SIG-M5 treated with dmso at 0.1 percent for 504 hours (cell line): ENCODE measurements around the gene COL5A1.
A peak's percentile ranks its signal among the peaks of the same experiment; 100 is the strongest.

Experiments used
- DNase-seq: peaks from one replicate; lab custom pipeline; 2025; ENCODE audit not compliant: unreplicated experiment; lab: John Stamatoyannopoulos, UW

The COL5A1 gene

GRCh38 chr9:134782921-134783698, 141.5 kb downstream of the COL5A1 start:
- DNase-seq = no peak

GRCh38 chr9:134783699-134784039, 142.1 kb downstream of the COL5A1 start:
- DNase-seq = no peak

GRCh38 chr9:134784577-134785305, 143.1 kb downstream of the COL5A1 start:
- DNase-seq = no peak

- DNase-seq = no peak
Observed at GRCh38 chr9:134785325-134786108, 143.9 kb downstream of the COL5A1 start.

GRCh38 chr9:134787601-134788531, 146.3 kb downstream of the COL5A1 start:
- DNase-seq = no peak

GRCh38 chr9:134789168-134789567, 147.6 kb downstream of the COL5A1 start:
- no peak for DNase-seq

DNA sequence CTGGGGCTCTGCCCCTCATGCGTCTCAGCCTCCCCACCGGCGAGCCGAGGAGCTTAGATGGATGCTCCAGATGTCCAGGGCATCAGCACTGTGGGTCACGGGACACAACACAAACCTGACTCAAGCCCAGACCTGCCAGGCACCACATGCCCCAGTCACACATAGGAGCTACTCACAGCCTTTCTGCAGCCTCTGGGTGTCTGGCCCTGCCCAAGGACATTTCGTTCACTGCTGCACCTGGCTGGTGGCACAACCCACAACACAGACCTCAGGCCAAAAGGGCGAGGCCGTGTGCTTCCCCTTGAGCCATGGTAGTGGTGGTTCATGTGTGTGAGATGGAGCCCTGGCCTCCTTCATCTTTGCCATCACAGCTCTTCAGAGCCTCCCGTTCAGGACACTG, 149.4 kb downstream of the COL5A1 start:
- DNase-seq = no peak

- DNase-seq = no peak
Observed at GRCh38 chr9:134792627-134793026, 151.0 kb downstream of the COL5A1 start.

DNA sequence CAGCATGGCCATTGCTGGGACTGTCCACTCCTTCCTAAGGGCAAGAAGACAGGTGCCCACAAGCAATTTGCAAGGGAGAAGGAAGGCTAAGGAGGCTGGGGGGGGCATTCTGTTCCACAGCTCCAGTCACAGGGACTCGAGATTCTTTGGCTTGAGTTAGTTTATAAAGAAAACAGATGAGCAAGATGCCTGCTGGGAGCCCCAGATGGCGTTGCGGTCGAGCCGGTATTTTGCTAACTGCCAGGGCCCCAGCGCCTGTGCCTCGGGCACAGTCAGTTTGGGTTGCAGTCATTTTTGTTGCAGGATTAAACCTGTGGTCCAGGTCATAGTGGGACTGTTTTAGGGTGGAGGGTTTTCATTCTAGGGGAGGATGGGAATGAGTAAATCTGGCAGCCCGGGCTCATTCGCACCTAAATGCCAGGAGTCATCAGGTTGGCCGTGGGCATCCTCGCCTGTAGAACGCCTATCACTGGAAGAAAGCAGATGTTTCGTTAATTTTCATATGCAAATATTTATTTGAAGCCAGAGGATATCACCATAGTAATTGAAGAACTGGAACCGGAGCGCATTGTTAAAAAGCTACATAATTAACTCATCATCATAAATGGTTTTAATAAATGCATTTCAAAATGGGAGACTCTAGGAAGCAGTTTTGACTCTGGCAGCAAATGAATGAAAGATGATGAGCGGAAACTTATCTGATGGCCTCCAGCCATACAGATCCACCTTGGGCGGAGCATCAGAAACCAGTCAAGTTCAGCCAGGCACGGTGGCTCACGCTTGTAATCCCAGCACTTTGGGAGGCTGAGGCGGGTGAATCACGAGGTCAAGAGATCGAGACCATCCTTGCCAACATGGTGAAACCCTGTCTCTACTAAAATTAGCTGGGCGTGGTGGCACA, 151.9 kb downstream of the COL5A1 start:
- DNase-seq = no peak

DNA sequence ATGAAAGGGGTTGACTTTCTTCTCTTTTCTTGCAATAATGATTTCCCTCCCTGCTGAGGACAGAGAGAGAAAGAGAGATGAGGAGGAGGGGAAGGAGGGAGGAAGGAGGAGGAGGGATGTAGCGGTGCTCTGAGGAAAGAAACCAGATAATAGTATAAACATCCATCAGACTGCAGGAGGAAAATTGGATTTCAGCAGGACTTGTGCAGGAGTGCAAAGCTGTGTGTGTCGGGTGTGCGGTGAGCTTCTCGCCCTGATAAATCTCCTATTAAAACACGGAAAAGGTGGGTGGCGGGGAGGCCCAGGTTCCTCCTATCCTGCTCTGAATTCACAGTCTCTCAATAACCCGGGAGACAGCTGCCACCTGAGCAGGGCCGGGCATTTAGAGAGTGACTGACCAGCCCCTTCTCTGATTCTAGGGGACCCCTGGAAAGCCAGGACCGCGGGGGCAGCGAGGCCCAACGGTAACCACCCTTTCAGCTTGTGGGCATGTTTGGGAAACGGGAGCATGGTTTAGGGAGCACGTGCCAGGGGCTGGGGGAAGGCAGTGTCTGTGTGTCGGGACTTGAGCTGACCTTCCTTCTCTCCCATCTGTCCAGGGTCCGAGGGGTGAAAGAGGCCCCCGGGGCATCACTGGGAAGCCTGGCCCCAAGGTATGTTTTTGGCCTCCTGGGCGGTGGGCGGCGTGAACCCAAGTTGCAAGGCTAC, 153.2 kb downstream of the COL5A1 start:
- DNase-seq = no peak

DNA sequence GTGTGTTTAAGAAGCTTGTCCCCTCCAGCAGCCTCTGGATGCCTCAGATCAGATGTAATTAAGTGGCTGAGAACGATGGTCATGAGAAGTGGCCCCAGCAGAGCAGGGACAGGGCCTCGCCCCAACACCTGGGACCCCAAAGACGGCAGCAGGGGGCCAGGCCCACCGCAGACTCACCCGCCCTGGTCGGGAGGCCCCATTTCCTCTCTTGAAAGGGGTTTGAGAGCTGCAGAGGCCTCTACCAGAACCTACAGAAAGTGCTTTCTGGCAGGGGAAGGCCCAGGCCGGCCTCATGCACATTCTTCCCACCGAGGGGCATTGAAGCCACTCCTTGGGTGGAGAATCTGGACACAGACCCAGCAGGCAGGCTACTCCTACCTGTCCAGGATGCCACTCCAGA, 153.8 kb downstream of the COL5A1 start:
- DNase-seq = no peak

DNA sequence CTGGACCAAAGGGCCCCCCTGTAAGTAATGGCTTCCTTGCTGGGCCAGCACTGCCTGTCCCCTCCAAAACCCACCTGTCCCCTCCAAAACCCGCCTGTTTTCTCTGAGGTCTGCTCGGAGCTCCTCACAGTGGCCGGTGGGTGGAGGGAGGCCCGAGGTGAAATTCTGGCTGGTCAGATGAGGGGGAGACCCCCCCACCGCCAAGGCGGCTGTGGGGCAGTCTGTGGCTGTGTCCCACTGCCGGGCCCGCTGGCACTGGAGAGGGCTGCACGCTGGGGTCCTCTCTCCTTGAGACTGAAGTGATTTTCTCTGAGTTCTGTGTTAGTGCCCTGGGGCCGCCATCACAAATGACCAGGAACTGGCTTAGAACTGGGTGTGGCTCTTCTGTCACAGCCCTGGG, 155.3 kb downstream of the COL5A1 start:
- no peak for DNase-seq

DNA sequence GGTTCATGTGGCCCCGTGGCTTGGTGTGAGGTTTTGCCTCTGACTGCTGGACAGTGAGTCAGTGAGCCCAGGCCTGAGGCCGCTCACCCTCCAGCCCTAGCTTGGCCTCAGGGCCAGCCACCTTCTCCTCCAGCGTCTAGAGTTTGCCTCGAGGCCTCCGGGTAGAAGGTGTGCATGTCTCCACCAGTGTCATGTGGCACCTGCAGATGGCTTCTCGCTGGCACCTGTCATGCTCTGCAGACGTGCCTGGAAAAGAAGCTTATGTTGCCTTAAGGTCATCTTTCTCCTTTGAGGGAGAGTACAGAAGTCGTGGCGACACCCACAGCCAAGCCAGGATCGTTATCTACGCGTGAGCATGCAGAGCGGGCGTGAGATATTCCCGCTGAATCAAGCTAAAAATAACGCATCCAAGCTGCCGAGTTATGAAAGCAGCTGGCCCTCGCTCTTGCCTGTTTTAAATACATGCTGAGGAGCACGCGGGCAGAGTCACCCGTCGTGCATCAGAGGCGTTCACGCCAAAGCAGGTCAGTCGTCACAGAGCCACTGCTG, 159.3 kb downstream of the COL5A1 start:
- no peak for DNase-seq

DNA sequence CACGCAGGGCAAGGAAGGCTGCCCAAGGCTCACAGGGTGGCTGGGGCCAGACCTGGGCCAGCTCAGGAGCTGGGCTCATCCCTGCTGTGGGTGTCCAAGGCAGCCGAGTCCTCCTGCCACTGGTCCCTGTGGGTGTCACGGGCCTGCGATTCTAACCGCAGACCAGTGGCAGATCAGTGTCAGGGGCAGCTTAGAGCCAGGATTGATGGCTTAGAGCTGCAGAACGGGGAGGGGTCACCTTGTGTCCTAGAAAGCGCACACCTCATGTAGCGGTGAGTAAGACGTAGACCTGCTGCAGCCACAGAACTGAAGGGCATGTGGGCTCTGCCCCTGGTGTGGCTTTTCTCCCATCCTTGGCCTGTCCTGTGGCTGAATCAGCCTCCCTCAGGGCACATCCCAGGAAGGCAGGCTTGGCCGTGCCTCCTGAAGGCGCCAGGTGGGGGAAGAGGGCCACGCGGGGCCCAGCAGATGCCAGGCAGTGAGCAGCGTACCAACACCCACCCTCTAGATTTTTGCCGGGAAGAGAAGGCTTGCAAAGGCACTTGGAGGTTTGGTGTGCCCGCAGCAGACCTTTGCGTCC, 160.7 kb downstream of the COL5A1 start:
- DNase-seq = no peak

GRCh38 chr9:134804871-134805270, 163.3 kb downstream of the COL5A1 start:
- no peak for DNase-seq

DNA sequence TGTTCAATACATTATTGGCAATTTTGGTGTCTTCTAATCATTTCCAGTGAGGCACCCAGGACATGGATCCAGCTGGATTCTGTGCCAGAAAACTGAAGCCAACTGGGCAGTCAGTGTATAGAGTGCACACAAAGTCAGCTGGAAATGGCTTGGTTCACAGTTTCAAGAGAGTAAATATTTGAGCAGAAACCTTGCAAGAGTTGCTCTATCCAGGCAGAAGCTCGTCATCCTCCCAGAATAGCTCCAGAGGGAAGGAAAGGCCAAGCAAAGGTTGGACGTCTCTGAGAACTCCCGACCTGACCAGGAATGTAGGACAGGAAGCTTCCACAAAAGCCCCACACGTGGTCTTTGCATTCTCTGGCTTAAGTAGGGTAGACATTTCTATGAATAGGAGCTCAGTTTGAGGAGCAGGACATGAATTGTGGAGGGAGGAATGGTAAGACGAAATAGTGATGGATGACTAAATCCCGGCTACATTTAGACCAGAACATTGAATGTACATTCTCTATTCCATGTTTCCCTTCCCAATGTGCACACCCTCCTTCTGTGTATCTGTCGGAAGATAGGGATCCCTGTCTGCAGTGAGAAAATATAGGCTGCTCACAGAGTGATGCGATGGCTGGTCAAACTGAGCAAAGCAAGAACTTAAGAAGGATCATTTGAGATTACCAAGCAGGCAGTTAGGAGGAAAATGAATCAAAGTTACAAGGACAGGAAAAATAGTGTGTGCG, 166.3 kb downstream of the COL5A1 start:
- peak; percentile 9 for DNase-seq

- DNase-seq = no peak
Observed at GRCh38 chr9:134808447-134808792, 166.8 kb downstream of the COL5A1 start.

DNA sequence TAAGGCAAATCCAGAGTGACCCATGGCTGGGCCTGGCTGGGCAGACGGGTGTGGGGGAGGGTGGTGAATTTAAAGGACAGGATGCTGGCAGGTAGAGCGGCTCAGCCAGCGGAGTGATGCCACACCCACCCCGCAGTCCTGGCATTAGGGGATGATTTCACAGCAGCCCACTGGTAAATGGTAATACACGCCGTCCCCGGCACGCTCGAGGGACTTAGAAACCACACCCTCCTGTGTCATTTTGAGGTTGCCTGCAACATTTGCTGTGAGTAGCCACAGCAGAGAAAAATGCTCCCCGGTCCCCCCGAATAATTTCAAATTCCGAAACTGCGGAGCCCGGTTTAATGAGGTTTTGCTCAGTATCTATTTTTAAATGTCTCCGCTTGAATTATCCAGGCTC, 167.7 kb downstream of the COL5A1 start:
- no peak for DNase-seq
